ENCODE results near the gene KIAA2012.
"Not testable (repeated sequence)": the region's sequence is repeated elsewhere in the genome, so short reads cannot be mapped to it uniquely, and the experiment has no call there.

The KIAA2012 gene

DNA sequence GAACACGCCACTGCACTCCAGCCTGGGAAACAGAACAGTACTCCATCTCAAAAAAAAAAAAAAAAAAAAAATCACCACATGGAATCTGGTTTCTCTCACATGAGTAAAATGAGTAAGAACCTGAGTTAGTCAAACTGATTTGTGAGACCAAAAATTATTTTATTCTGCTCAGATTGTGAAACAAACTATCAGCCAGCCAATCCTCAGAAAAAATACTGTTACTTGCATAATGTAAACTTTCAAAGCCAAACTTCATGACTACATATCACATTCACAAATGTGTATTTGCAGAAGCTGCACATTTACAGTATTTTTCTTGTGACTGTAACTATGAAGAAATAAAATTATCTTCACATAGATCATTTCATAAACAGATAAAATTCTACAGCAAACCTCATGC lies 142.1 kb downstream of the KIAA2012 start:
- no peak for FAIRE-seq
- DNase-seq (ENCODE audit: insufficient read length, low spot score) = no peak
- no peak for TF ChIP-seq POLR2A (IDR thresholded peaks at IDR 0.05; ENCODE audit: low read depth, low read length)

DNA sequence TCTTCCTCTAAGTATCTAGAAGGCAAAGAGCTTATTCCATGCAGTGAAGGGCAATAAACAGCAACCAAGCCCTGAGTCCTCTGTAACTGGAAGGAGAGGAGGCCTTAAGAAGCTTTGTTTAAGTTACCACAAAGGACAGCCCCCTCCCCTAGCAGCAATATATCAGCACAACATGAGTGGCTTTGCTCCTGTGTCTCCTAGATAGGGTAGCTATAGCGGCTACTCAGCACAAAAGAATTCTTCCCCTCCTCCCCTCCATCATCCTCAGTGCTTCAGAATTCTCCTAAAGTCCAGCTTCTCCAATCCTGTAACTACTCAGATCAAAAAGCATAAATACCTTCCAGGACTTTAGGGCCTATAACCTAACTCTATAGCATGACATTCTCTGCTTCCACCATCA lies 148.8 kb downstream of the KIAA2012 start:
- TF ChIP-seq POLR2A (IDR thresholded peaks at IDR 0.05; ENCODE audit: low read depth, low read length) = no peak
- DNase-seq (ENCODE audit: insufficient read length, low spot score) (no peak), FAIRE-seq (peak; percentile 88)

DNA sequence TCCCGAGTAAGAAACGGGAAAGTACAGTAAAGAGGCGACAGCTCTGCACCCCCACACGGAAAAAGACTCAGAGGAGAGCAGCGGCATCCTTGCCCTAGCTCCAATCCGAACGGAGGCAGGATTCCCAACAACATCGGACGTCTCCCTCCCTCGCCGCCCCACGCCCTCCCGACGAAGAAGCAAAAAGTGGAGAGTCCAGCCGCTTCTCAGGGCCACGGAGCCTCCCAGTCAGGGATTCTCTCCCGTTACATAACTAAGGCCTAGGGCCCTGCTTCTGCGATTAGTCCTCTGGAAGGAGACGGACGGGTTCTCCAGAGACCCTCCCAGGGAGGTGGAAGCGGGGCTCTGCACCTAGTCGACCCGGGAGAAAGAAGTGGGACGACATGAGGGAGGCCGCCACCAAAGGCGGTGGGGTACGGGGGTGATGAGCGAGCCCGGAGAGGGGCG lies 164.8 kb downstream of the KIAA2012 start:
- DNase-seq (ENCODE audit: insufficient read length, low spot score) (peak; percentile 53), FAIRE-seq (no peak)
- 0 out of 2 replicates have a peak, but pooled peaks have one; percentile 18 for TF ChIP-seq POLR2A (IDR thresholded peaks at IDR 0.05; ENCODE audit: low read depth, low read length)

DNA sequence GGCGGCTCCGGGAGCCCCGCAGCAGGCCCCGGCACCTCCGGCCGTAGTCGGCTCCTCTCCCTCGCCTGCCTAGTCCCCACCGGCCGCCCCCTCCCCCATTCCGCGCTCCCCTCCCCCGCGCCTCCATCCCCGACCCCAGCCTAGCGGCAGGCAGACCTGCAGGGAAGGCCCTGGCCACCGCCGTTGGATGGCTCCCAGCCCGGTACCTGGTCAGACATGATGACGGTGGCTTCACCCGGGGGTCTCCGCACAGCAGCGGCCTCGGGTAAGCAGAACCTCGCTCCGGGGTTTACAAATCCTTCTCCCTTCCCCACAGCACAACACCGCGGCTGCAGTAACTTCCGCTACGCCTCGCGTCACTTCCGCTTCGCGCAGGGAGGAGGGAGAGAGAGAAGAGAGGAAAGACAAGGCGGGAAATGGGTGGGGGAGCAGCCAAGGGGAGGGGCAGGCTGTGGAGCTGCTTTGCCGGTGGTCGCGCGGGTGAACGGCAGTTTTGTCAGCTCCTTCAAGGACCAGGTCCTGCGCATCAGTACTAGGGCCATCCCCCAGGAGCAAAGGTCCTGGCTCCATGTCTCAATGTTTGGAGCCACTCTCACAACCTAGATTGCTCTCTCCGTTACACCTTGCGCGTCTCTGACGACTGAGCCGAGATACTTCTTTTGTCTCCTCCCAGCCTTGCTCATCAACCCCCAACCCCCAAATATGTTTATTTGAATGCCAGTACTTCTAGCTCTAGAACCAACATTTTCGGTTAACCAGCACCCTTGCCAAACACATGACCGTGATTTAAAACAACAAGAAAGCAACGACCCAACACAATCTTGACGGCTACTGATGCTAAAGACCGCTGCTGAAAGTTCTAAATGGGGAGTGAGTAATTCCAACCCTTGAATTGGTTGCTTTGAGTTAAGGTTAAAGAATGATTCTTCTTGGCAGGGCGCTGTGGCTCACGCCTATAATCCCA lies 165.5 kb downstream of the KIAA2012 start, which contains the start of gene SUMO1:
TSS of gene SUMO1 (minus strand) at position 364 of the 964 bp plus-strand sequence. CDS start at position 218, 146 bp downstream.
- DNase-seq (ENCODE audit: insufficient read length, low spot score) (peak; percentile 84), FAIRE-seq (peak; percentile 70)
- TF ChIP-seq POLR2A (IDR thresholded peaks at IDR 0.05; ENCODE audit: low read depth, low read length) = peak; percentile 66

- DNase-seq (ENCODE audit: insufficient read length, low spot score); FAIRE-seq: not testable (repeated sequence)
These were observed 174.7 kb downstream of the KIAA2012 start for GRCh38 chr2:202247710-202248109.

DNA sequence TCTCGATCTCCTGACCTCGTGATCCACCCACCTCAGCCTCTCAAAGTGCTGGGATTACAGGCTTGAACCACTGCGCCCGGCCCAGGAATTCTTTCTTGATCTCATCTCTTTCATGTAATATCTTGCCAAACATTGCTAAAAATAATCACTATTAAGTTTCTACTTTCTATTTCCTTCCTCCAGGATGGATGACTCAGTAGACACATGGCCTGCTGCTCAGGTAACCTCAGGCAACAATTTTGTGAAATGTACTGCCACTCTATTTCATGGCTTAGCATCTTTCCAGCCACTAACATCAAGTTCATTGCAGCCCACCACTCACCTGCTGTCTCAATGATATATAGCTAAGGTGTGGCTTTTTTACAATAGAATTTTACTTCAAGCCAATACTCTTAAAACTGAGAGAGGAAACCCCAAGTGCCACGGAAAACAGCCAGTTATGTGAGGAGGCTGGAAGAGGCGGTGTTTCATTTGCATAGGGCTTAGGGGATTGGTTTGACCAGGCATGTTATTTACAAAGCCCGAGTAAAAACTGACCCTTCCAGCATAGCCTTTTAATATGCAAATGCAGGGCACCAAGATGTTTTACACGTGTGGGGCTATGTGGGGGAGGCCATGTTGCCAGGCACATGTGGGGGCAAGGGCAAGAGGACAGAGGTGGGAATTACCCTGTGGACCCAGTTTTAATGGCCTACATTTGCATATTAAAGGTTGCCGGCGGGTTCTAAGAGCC lies 176.6 kb downstream of the KIAA2012 start:
- FAIRE-seq = no peak
- no peak for TF ChIP-seq POLR2A (IDR thresholded peaks at IDR 0.05; ENCODE audit: low read depth, low read length)
- DNase-seq (ENCODE audit: insufficient read length, low spot score) = no peak

DNA sequence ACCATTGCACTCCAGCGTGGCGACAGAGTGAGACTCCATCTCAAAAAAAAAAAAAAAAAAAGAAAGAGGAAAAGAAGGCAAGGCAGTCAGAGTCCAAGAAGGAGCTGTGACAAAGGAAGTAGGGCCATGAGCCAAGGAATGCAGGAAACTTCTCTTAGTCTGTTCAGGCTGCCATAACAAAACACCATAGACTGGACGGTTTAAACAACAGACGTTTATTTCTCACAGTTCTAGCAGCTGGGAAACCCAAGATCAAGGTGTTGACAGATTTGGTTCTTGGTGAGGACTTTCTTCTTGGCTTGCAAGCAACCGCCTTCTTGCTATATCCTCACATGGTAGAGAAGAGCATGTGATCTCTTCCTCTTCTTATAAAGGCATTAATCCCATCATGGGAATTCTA lies 178.4 kb downstream of the KIAA2012 start:
- DNase-seq (ENCODE audit: insufficient read length, low spot score) = no peak
- no peak for TF ChIP-seq POLR2A (IDR thresholded peaks at IDR 0.05; ENCODE audit: low read depth, low read length)
- FAIRE-seq = no peak
